Heart left ventricle (tissue), 16 donors: Measurements from ENCODE around the gene FKBP5. TPM values are rescaled to one million over a fixed set of nuclear protein-coding genes. Genes with fewer than 3 reads are reported as not detected.
"Not testable (repeated sequence)": the region's sequence is repeated elsewhere in the genome, so short reads cannot be mapped to it uniquely, and the experiment has no call there.

ENCODE experiments used
- ATAC-seq, 4 donors: fragments of 200-7000 bp; cut with Tn5 transposase; one replicate each; pipeline ENCODE4 v1.9.1; 2020 to 2022; ENCODE audit warnings: moderate library complexity in 4 of 4, mild to moderate bottlenecking in 3 of 4, moderate number of reproducible peaks in 1 of 4
- DNase-seq, 5 donors: peaks; one replicate each; pipeline ENCODE4 v3.0.0-alpha.2; 2020
- H3K27ac ChIP-seq, 12 donors: fragments of 200-600 bp; sonication (generic) in 4 of 12; one replicate each; pipeline versions ENCODE4 v1.5.0 to v1.8.0; 2016 to 2022; ENCODE audit warnings: mild to moderate bottlenecking in 2 of 12
- H3K27me3 ChIP-seq, 9 donors: fragments of 200-600 bp; sonication (generic) in 2 of 9; one replicate each; pipeline versions ENCODE4 v1.5.1 to v1.8.0; 2016 to 2022; ENCODE audit warnings: mild to moderate bottlenecking in 3 of 9
- H3K36me3 ChIP-seq, 9 donors: fragments of 200-600 bp; sonication (generic) in 2 of 9; one replicate each; pipeline versions ENCODE4 v1.5.0 to v1.8.0; 2018 to 2022; ENCODE audit warnings: mild to moderate bottlenecking in 2 of 9
- H3K4me1 ChIP-seq, 12 donors: fragments of 200-600 bp; sonication (generic) in 4 of 12; one replicate each; pipeline versions ENCODE4 v1.5.0 to v1.8.0; 2016 to 2022; ENCODE audit warnings: mild to moderate bottlenecking in 3 of 12
- H3K4me3 ChIP-seq, 12 donors: fragments of 200-600 bp; sonication (generic) in 4 of 12; one replicate each; pipeline versions ENCODE4 v1.5.0 to v1.8.0; 2017 to 2022; ENCODE audit warnings: mild to moderate bottlenecking in 9 of 12, moderate library complexity in 4 of 12
- H3K9me3 ChIP-seq, 12 donors: fragments of 200-600 bp; sonication (generic) in 4 of 12; one replicate each; pipeline versions ENCODE4 v1.5.0 to v1.8.0; 2016 to 2022; ENCODE audit warnings: mild to moderate bottlenecking in 1 of 12
- POLR2A ChIP-seq, 2 donors: fragments of 450-650 bp; IDR thresholded peaks; one replicate each; pipeline ENCODE4 v1.6.1; 2017; ENCODE audit warnings: antibody characterized with exemption in 2 of 2, mild to moderate bottlenecking in 2 of 2, moderate library complexity in 2 of 2
- WGBS, 4 donors: extraction: QIAGEN DNeasy Blood & Tissue Kit in 2 of 4; methylation state at CpG; one replicate each; pipeline versions ENCODE4 v1.1.5 to v1.1.7; 2013 to 2018; 5-methylcytosine and 5-hydroxymethylcytosine counted together
- intact Hi-C, 10 donors: fragments of 100-400 bp; cut with DNase I; formaldehyde crosslinking; loops; one replicate each; pipeline versions ENCODE4 v1.11.1 to v1.14.2; 2022
- polyA plus RNA-seq, 2 donors: library from polyadenylated mRNA; stranded (reverse); fragments of 200-250 nt; gene quantifications; one replicate each; pipeline ENCODE4 v1.2.3, GENCODE V29; 2013
- total RNA-seq, 9 donors: library from RNA; depleted of rRNA in 2 of 9; stranded (reverse); fragments of >200 nt in 2 of 9; fragmentation: NEBNext Ultra II Directional in 3 of 9; extraction: Animal tissue kit (Norgen Biotek cat#: 25700) in 3 of 9; gene quantifications; one replicate each; pipeline versions ENCODE4 v1.1.0 to v1.2.4, GENCODE V29; 2016 to 2023
- TF ChIP-seq, protein P1 (sequence below), 12 donors: fragments of 200-600 bp; sonication (generic) in 4 of 12; IDR thresholded peaks; one replicate each; pipeline versions ENCODE4 v1.5.0 to v1.8.0; 2018 to 2022; ENCODE audit warnings: antibody characterized with exemption in 12 of 12, mild to moderate bottlenecking in 5 of 12
- donor health status: ischemic (EF 13 %, LVEDD 7.1; RV severe dilation, severe dysfunction).
- donor health status: healthy with polysubstance abuse.
- donor health status: DM: no; HTN: yes; CAD: no.
- donor health status: DM: no; HTN: no; CAD: no.
- donor health status: ischemic (EF 25% LVEDD 6.9; RV normal size, moderate dysfunction).
- donor health status: ischemic (EF 25% LVEDD 5.7; RV mildly dilated, moderate dysfunction).
- donor health status: healthy.
- donor health status: DM: yes; HTN: yes; CAD: no.
- donor health status: ischemic (EF 35%, LVEDD 5.7; RV mildly dilated, moderate dysfunction).
- donor health status: nonischemic (EF 11% LVEDD 7.7; RV severe dilation, severe dysfunction).
- donor health status: DM: yes; HTN: yes; CAD: no.
- donor health status: PGD.
- donor health status: ischemic (EF 29% LVEDD 5.4; RV normal size, mild dysfunction).
- donor health status: nonischemic (EF 23%, LVEDD 6.1; RV moderate dilation, normal function).

FKBP5 gene
- total and polyA plus RNA-seq, 11 donors = 19.7 to 351 (median 104) TPM

GRCh38 chr6:35707714-35708407 lies 19.1 kb upstream of the FKBP5 start:
- H3K36me3 ChIP-seq = no peaks in the 10 kb centered on the region
- 76 to 95% (median 86%) methylated on average over 4 of the region's 4 CpGs for WGBS, 4 donors
- no peak for TF ChIP-seq POLR2A (IDR thresholded peaks at IDR 0.05)
- TF ChIP-seq, protein P1, sequence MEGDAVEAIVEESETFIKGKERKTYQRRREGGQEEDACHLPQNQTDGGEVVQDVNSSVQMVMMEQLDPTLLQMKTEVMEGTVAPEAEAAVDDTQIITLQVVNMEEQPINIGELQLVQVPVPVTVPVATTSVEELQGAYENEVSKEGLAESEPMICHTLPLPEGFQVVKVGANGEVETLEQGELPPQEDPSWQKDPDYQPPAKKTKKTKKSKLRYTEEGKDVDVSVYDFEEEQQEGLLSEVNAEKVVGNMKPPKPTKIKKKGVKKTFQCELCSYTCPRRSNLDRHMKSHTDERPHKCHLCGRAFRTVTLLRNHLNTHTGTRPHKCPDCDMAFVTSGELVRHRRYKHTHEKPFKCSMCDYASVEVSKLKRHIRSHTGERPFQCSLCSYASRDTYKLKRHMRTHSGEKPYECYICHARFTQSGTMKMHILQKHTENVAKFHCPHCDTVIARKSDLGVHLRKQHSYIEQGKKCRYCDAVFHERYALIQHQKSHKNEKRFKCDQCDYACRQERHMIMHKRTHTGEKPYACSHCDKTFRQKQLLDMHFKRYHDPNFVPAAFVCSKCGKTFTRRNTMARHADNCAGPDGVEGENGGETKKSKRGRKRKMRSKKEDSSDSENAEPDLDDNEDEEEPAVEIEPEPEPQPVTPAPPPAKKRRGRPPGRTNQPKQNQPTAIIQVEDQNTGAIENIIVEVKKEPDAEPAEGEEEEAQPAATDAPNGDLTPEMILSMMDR (IDR thresholded peaks at IDR 0.05) = no peak
- intact Hi-C loops = no loop called here
- ATAC-seq (no peak), DNase-seq (no peak)
- no peaks in the 10 kb centered on the region for H3K27me3 ChIP-seq
- no peak overlapping the region for H3K4me3 ChIP-seq
- H3K4me1 ChIP-seq = peaks cover 0 to 7% (median 0%) of the 10 kb centered on the region in 12 donors
- no peak overlapping the region for H3K27ac ChIP-seq
- peaks cover 0 to 9% (median 0%) of the 10 kb centered on the region in 12 donors for H3K9me3 ChIP-seq

- Histone ChIP-seq H3K4me1 (peaks cover 0 to 7% (median 0%) of the 10 kb centered on the region in 12 donors), H3K9me3 (peaks cover 0 to 9% (median 0%) of the 10 kb centered on the region in 12 donors), H3K36me3 (no peaks in the 10 kb centered on the region), H3K27me3 (no peaks in the 10 kb centered on the region), H3K4me3 (no peak overlapping the region), H3K27ac (no peak overlapping the region)
- TF ChIP-seq POLR2A (IDR thresholded peaks at IDR 0.05) = no peak
- 51 to 67% (median 57%) methylated on average over 3 of the region's 3 CpGs for WGBS, 4 donors
- intact Hi-C loops = no loop called here
- DNase-seq (no peak), ATAC-seq (no peak)
Measured at GRCh38 chr6:35706468-35706867, 17.8 kb upstream of the FKBP5 start.

- Histone ChIP-seq H3K36me3 (no peaks in the 10 kb centered on the region), H3K4me3 (no peak overlapping the region), H3K27me3 (no peaks in the 10 kb centered on the region), H3K4me1 (peaks cover 0 to 7% (median 0%) of the 10 kb centered on the region in 12 donors), H3K9me3 (peaks cover 0 to 9% (median 0%) of the 10 kb centered on the region in 12 donors), H3K27ac (no peak overlapping the region)
- TF ChIP-seq, protein P1 (IDR thresholded peaks at IDR 0.05) = no peak
- TF ChIP-seq POLR2A (IDR thresholded peaks at IDR 0.05) = no peak
- no peak for ATAC-seq
- intact Hi-C loops = no loop called here
- no peak for DNase-seq
Measured at GRCh38 chr6:35703554-35703953, 14.8 kb upstream of the FKBP5 start.

- ATAC-seq = no peak
- TF ChIP-seq, protein P1 (IDR thresholded peaks at IDR 0.05) = no peak
- TF ChIP-seq POLR2A (IDR thresholded peaks at IDR 0.05) = no peak
- WGBS, 4 donors = 92 to 94% (median 93%) methylated on average over 3 of the region's 3 CpGs
- Histone ChIP-seq H3K4me3 (no peak overlapping the region), H3K27me3 (no peaks in the 10 kb centered on the region), H3K9me3 (peaks cover 0 to 14% (median 0%) of the 10 kb centered on the region in 12 donors), H3K4me1 (no peaks in the 10 kb centered on the region), H3K27ac (no peak overlapping the region), H3K36me3 (no peaks in the 10 kb centered on the region)
- DNase-seq = no peak
- intact Hi-C loops = loop anchor here in 1 of 10 donors (2.0 kb wide), 1 partner anchor 16 kb away; no protein-coding TSS in a partner anchor
Measured at GRCh38 chr6:35698858-35699257, 10.1 kb upstream of the FKBP5 start.

GRCh38 chr6:35698430-35698829 lies 9.7 kb upstream of the FKBP5 start:
- H3K27me3 ChIP-seq, H3K27ac ChIP-seq, H3K36me3 ChIP-seq, H3K4me3 ChIP-seq, DNase-seq, H3K9me3 ChIP-seq, ATAC-seq, H3K4me1 ChIP-seq: not testable (repeated sequence)
- WGBS, 4 donors = 92 to 96% (median 94%) methylated on average over 7 of the region's 7 CpGs
- intact Hi-C loops = loop anchor here in 1 of 10 donors (2.0 kb wide), 1 partner anchor 16 kb away; no protein-coding TSS in a partner anchor
